SH-SY5Y (cell line): Measurements from ENCODE around the gene GIMAP8.

Source experiments
- GATA2 ChIP-seq: IDR thresholded peaks from 2 replicates; pipeline ENCODE4 v1.6.1; 2011; ENCODE audit warnings: mild to moderate bottlenecking, low read depth, low read length
- GATA3 ChIP-seq: IDR thresholded peaks from 2 replicates; pipeline ENCODE4 v1.6.1; 2011; ENCODE audit warnings: low read depth, mild to moderate bottlenecking, low read length, moderate library complexity

- no peak for TF ChIP-seq GATA2
- TF ChIP-seq GATA3, result no peak
These were observed 63.3 kb downstream of the GIMAP8 start for GRCh38 chr7:150513758-150514157.
